ENCODE results near the gene PEX10.

The PEX10 gene

DNA sequence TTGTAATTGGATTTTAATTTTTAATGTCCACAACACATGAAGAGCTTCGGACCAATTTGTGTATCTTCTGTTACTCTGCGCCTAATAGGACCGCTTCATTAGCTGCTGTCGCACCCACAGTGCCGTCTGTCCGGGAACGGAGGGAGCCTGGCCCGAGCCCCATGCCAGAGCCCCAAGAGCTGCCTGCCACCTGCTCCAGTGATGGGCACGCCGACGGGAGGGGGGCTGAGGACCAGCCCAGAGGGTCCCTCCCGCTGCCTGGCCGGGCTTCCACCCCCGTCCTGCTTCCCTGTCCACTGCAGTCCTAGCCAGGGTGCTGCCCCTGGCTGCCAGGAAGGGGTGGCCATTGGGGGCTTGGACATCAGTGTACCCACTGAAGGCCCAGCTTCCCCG, 33.5 kb upstream of the PEX10 start:
- DNase-seq, result no peak
- TF ChIP-seq, protein P1, sequence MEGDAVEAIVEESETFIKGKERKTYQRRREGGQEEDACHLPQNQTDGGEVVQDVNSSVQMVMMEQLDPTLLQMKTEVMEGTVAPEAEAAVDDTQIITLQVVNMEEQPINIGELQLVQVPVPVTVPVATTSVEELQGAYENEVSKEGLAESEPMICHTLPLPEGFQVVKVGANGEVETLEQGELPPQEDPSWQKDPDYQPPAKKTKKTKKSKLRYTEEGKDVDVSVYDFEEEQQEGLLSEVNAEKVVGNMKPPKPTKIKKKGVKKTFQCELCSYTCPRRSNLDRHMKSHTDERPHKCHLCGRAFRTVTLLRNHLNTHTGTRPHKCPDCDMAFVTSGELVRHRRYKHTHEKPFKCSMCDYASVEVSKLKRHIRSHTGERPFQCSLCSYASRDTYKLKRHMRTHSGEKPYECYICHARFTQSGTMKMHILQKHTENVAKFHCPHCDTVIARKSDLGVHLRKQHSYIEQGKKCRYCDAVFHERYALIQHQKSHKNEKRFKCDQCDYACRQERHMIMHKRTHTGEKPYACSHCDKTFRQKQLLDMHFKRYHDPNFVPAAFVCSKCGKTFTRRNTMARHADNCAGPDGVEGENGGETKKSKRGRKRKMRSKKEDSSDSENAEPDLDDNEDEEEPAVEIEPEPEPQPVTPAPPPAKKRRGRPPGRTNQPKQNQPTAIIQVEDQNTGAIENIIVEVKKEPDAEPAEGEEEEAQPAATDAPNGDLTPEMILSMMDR (IDR thresholded peaks at IDR 0.05), result no peak
- no peak overlapping the region for H3K4me3 Mint-ChIP-seq
- no peak overlapping the region for H3K27ac Mint-ChIP-seq
- H3K36me3 Mint-ChIP-seq (ENCODE audit: low read depth), result no peaks in the 10 kb centered on the region
- H3K4me1 Mint-ChIP-seq, result peaks cover 19% of the 10 kb centered on the region
- no peaks in the 10 kb centered on the region for H3K9me3 Mint-ChIP-seq
- peaks cover 71% of the 10 kb centered on the region for H3K27me3 Mint-ChIP-seq (ENCODE audit: low read depth, poor library complexity)

DNA sequence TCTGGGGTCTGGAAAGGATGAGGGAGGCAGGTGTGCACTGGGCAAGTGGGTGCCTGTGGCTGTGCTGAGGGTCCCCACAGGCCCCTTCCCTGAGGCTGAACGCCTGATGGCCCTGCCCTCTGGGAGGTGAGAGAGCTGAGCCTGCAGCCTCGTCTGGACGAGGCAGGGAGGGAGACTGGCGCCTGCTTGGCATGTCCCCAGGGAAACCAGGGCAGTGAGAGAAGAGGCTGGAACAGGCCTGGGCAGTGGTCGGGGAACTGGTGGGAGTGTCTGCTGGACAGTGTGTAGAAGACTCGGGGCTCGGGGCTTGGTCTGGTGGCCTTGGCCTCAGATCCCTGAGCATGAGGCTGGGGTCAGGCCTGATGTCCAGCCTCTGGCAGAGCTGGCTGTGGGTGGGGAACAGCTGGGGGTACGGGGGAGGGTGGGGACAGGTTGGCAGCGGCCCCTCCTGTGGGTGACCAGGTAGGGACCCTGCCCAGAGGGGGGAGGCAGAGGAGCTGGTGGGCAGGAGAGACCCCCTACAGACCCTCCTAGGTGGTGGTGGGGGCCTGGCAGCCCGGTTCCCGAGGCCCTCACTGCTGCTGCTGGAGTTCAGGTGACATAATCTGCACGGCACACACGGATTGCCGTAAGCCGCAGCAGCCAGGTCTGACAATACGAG, 32.9 kb upstream of the PEX10 start:
- Mint-ChIP-seq H3K4me3 (no peak overlapping the region), H3K4me1 (peaks cover 19% of the 10 kb centered on the region), H3K36me3 (ENCODE audit: low read depth) (no peaks in the 10 kb centered on the region), H3K27me3 (ENCODE audit: low read depth, poor library complexity) (peaks cover 74% of the 10 kb centered on the region), H3K27ac (no peak overlapping the region), H3K9me3 (no peaks in the 10 kb centered on the region)
- TF ChIP-seq, protein P1 (IDR thresholded peaks at IDR 0.05), result no peak
- DNase-seq, result no peak

DNA sequence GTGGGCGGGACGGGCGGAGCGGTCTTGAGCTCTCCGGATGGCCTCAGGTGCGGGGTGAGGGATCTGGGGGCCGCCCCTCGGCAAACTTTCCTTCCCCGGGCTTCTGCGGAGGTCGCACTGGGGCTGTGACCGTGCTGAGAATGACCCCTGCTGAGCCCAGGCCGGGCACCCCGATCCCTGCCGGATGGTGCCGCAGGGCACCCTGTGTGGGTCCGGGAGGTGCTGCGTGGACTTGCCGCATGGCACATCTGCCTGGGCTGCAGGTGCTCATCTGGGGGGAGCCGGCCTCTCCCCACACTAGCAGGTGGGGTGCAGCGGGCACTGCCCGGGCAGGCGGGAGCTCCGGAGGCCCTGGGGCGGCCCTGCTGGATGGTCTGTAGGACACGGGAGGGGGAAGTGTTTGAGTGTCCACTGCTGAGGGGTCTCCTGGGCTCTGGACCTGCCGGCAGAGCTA, 31.8 kb upstream of the PEX10 start:
- TF ChIP-seq, protein P1 (IDR thresholded peaks at IDR 0.05), result no peak
- no peak overlapping the region for H3K4me3 Mint-ChIP-seq
- H3K9me3 Mint-ChIP-seq, result no peaks in the 10 kb centered on the region

DNA sequence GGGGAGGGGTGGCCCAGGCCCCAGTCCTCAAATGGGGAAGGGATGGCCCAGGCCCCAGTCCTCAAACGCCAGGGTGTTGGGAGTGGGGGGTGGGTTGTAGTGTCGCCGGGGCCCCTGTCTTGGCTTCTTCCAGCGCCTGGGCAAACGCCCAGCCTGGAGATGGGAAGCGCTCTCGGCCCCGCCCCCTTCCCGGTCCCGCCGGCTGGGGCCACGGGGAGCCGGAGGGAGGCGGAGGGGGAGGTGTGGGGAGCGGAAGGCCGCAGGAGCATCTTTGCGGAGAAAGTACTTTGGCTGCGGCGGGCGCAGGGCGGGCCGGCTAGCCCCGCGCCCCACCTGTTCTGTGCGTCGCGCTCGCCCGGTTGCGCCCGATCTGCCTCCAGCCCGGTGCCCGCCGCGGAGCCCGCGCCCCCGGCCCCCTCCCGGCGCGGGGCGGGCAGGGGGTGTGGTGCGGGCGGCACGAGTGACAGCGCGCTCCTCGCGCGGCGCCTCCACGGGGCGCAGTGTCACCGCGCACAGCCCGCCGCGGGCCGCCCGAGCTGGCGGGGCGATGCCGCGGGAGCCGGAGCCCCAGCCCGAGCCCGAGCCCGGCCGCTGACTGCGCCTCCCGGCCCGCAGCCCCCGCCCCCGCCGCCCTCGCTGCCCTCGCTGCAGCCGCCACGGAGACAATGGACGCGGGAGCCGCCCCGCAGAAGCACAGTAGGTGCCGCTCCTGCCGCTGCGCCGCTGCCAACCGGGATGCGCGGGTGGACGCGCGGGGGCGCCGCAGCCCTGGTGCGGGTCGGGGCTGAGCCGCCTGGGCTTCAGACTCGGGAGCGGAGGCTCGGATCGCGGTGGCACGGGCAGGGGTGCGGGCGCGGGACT, 31.1 kb upstream of the PEX10 start:
- TF ChIP-seq, protein P1 (IDR thresholded peaks at IDR 0.05), result no peak
- H3K9me3 Mint-ChIP-seq, result no peaks in the 10 kb centered on the region
- no peak overlapping the region for H3K4me3 Mint-ChIP-seq
- H3K27me3 Mint-ChIP-seq (ENCODE audit: low read depth, poor library complexity), result peaks cover 70% of the 10 kb centered on the region
- peaks cover 18% of the 10 kb centered on the region for H3K4me1 Mint-ChIP-seq
- DNase-seq, result peak; percentile 70
- H3K27ac Mint-ChIP-seq, result no peak overlapping the region
- no peaks in the 10 kb centered on the region for H3K36me3 Mint-ChIP-seq (ENCODE audit: low read depth)

More for the DNA sequence above, 31.8 kb upstream of the PEX10 start:
- peaks cover 19% of the 10 kb centered on the region for H3K4me1 Mint-ChIP-seq
- no peak for DNase-seq
- no peaks in the 10 kb centered on the region for H3K36me3 Mint-ChIP-seq (ENCODE audit: low read depth)
- H3K27ac Mint-ChIP-seq, result no peak overlapping the region
- peaks cover 72% of the 10 kb centered on the region for H3K27me3 Mint-ChIP-seq (ENCODE audit: low read depth, poor library complexity)

DNA sequence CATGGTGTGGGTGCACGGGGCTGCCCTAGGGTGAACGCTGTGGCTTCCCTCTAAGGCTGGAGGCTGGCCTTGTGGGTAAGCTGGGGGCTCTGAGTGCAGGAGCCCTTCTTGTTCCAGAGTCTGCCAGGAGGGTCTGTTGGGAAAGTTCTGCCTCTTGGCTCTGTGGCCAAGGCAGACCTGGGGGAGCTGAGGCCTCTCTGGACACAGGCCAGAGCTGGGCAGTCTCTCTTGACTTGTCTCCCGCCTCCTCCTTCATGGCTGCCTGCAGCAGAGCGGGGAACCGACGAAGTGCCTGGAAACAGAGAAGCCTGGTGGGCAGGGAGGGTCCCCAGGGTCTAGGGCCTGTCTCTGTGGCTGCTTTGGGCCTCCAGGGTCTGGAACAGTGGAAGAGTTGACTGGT, 30.3 kb upstream of the PEX10 start:
- Mint-ChIP-seq H3K4me3 (no peak overlapping the region), H3K36me3 (ENCODE audit: low read depth) (no peaks in the 10 kb centered on the region), H3K9me3 (no peaks in the 10 kb centered on the region), H3K4me1 (peaks cover 10% of the 10 kb centered on the region), H3K27ac (no peak overlapping the region), H3K27me3 (ENCODE audit: low read depth, poor library complexity) (peaks cover 69% of the 10 kb centered on the region)
- no peak for DNase-seq
- TF ChIP-seq, protein P1 (IDR thresholded peaks at IDR 0.05), result no peak

All from nephron progenitor cell (in vitro differentiated cells).